Renal pelvis (tissue), 4 donors: ENCODE measurements around the gene MED13. TPM values are rescaled to one million over a fixed set of nuclear protein-coding genes. Genes with fewer than 3 reads are reported as not detected.
"Not testable (repeated sequence)": the region's sequence is repeated elsewhere in the genome, so short reads cannot be mapped to it uniquely, and the experiment has no call there.

ENCODE experiments used
- DNase-seq: peaks from one replicate; pipeline ENCODE4 v3.0.0-alpha.2; 2013
- polyA plus RNA-seq, 3 donors: library from polyadenylated mRNA; unstranded; fragments of 120-200 nt; gene quantifications; one replicate each; pipeline ENCODE4 v1.2.1, GENCODE V29; 2013; ENCODE audit not compliant: insufficient read length in 3 of 3

Gene MED13
- polyA plus RNA-seq, 3 donors = 43.4 to 49.4 (median 43.5) TPM

- DNase-seq = no peak
These were observed 156.6 kb downstream of the MED13 start for GRCh38 chr17:61908292-61909037.

- no peak for DNase-seq
These were observed 157.7 kb downstream of the MED13 start for GRCh38 chr17:61907361-61907760.

GRCh38 chr17:61904094-61904710 is 160.9 kb downstream of the MED13 start:
- DNase-seq = no peak

- DNase-seq = no peak
These were observed 161.8 kb downstream of the MED13 start for GRCh38 chr17:61903251-61903650.

- DNase-seq = no peak
These were observed 167.4 kb downstream of the MED13 start for GRCh38 chr17:61897548-61898180.

- no peak for DNase-seq
These were observed 169.7 kb downstream of the MED13 start for GRCh38 chr17:61895391-61895790.

GRCh38 chr17:61894310-61894709 is 170.8 kb downstream of the MED13 start:
- not testable (repeated sequence) for DNase-seq

Other genes starting within 250 kb of the MED13 start
- gene BRIP1, start 201.8 kb downstream of the MED13 start, polyA plus RNA-seq = 10 to 100 TPM in 2 of 3 donors, 1 to 10 TPM in 1; 9.5 to 14.3 (median 13.0) TPM
- 10 to 100 TPM; 10.4 to 14.7 (median 13.7) TPM for gene INTS2, start 137.3 kb downstream of the MED13 start, polyA plus RNA-seq